ENCODE results near the gene MED22. TPM values are rescaled to one million over a fixed set of nuclear protein-coding genes. Genes with fewer than 3 reads are reported as not detected.

Gene MED22
- total and polyA plus RNA-seq, 2 of the 8 experiments (the other 6 are each of a cell fraction or from before 2014, with no cell fraction given) = 56.4 to 68.4 TPM

GRCh38 chr9:133306242-133307204 lies 41.4 kb downstream of the MED22 start (continued):
- TF ChIP-seq CTCF (IDR thresholded peaks at IDR 0.05; ENCODE audit: control extremely low read depth in 1 of 3, insufficient read depth in 1 of 3, low read depth in 1 of 3, low read length in 3 of 3) = no peak
- TF ChIP-seq CHD1 (IDR thresholded peaks at IDR 0.05; ENCODE audit: low read depth, low read length) = no peak
- no peak for TF ChIP-seq CBX5 (IDR thresholded peaks at IDR 0.05; ENCODE audit: low read depth, low read length)
- no peak for TF ChIP-seq EP300 (IDR thresholded peaks at IDR 0.05; ENCODE audit: borderline replicate concordance in 1 of 2, low read depth in 2 of 2, low read length in 2 of 2)
- no peak for TF ChIP-seq ATF2 (IDR thresholded peaks at IDR 0.05; ENCODE audit: low read length)
- TF ChIP-seq TBP (IDR thresholded peaks at IDR 0.05; ENCODE audit: low read depth, low read length) = no peak
- TF ChIP-seq CHD2 (IDR thresholded peaks at IDR 0.05; ENCODE audit: low read length) = no peak

All from H1 (cell line).